HG03095 (cell line): ENCODE results near the gene NLRP8.
"Not testable (repeated sequence)": the region's sequence is repeated elsewhere in the genome, so short reads cannot be mapped to it uniquely, and the experiment has no call there.

ENCODE experiments used
- ATAC-seq: cut with Tn5 transposase; IDR thresholded peaks from one replicate; pipeline ENCODE4 v1.9.1; 2021; ENCODE audit warnings: moderate library complexity; ENCODE audit not compliant: unreplicated experiment

NLRP8 gene

GRCh38 chr19:55962186-55962585, 14.6 kb downstream of the NLRP8 start:
- ATAC-seq, result no peak

GRCh38 chr19:55973982-55974381, 26.4 kb downstream of the NLRP8 start:
- ATAC-seq, result no peak

DNA sequence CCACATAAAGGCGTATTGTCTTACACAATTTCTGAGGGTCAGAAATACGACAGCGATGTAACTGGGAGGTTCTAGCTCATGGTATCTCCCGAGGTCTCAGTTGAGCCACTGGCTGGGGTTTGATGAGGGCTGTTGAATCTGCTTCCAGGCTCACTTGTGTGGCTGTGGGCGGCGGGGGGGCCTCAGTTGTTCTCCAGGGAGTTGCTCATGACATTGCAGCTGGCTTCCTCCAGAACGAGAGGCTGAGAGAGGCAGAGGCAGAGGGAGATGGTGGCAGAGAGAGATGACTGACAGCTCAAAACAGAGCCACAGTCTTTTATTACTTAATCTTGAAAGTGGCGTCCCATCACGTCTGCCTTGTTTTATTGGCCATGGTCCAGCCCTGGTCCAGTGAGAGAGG, 32.8 kb downstream of the NLRP8 start:
- ATAC-seq, result no peak

GRCh38 chr19:55985254-55985653, 37.6 kb downstream of the NLRP8 start:
- no peak for ATAC-seq

- ATAC-seq, result no peak
Observed at GRCh38 chr19:55986487-55986886, 38.9 kb downstream of the NLRP8 start, which contains the start of gene NLRP5. TSS of gene NLRP5 (plus strand) at chr19:55986775.

DNA sequence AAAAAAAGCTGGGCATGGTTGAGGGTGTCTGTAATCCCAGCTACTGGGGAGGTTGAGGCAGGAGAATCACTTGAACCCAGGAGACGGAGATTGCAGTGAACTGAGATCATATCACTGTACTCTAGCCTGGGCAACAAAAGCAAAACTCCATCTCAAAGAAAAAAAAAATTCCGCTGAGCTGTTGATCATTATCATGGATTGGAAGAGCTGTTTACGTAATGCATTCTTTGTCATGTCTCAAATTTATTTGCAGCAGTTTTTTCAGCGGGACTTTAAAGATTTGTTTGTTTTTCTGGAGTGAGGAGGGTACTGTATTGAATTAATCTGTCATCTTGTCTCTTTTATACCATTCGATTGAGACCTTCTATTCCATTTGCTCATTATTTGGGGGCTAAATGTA, 43.2 kb downstream of the NLRP8 start:
- ATAC-seq, result no peak

GRCh38 chr19:55993492-55993891, 45.9 kb downstream of the NLRP8 start:
- ATAC-seq, result no peak

GRCh38 chr19:56014765-56015164, 67.1 kb downstream of the NLRP8 start:
- ATAC-seq, result no peak

- no peak for ATAC-seq
Observed at GRCh38 chr19:56015756-56016155, 68.1 kb downstream of the NLRP8 start.

DNA sequence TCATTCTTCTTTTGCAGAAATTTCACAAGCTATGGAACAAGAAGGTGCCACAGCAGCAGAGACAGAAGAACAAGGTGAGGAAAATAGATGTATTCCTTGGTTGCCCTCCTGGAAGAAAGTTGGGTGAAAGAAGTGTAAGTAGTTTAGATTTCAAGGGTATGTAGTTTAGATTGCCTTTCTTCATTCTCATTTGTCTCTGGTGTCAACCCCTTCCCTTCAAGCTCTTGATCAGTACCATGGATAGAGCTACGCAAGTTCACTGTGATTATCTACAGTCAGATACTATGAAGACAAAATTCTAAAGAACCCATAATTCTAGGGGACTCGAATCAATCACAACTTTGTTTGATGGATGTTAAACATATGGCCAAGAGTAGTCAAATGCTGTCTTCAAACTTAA, 71.7 kb downstream of the NLRP8 start:
- not testable (repeated sequence) for ATAC-seq

DNA sequence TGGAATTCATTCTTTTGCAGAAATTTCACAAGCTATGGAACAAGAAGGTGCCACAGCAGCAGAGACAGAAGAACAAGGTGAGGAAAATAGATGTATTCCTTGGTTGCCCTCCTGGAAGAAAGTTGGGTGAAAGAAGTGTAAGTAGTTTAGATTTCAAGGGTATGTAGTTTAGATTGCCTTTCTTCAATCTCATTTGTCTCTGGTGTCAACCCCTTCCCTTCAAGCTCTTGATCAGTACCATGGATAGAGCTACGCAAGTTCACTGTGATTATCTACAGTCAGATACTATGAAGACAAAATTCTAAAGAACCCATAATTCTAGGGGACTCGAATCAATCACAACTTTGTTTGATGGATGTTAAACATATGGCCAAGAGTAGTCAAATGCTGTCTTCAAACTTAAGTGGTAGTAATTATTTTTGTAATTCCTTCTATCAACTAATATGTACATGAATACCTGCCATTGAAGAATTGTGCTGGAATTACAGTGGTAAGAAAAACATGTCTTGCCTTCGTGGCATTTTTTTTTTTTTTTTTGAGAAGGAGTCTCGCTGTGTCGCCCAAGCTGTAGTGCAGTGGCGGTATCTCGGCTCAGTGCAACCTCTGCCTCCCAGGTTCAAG, 72.8 kb downstream of the NLRP8 start:
- ATAC-seq, result not testable (repeated sequence)

DNA sequence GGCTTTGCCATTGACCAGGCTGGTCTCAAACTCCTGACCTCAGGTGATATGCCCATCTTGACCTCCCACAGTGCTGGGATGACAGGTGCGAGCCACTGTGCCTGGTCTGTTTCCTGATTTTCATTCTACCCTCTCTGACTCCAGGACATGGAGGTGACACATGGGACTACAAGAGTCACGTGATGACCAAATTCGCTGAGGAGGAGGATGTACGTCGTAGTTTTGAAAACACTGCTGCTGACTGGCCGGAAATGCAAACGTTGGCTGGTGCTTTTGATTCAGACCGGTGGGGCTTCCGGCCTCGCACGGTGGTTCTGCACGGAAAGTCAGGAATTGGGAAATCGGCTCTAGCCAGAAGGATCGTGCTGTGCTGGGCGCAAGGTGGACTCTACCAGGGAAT, 79.1 kb downstream of the NLRP8 start:
- no peak for ATAC-seq
